ENCODE measurements around the gene NOLC1. TPM values are rescaled to one million over a fixed set of nuclear protein-coding genes. Genes with fewer than 3 reads are reported as not detected.

The NOLC1 gene
- total and polyA plus RNA-seq, 2 donors (not counting 1 experiment from before 2014, with no cell fraction given), result 16.5 to 64.7 TPM

- no peaks in the 10 kb centered on the region for H4K20me1 ChIP-seq (ENCODE audit: control insufficient read depth, extremely low read depth, insufficient read depth, low read length)
- peaks cover 25% of the 10 kb centered on the region for H3K79me2 ChIP-seq (ENCODE audit: control insufficient read depth, insufficient read depth, low read length)
- peak overlapping the region; percentile 1 for H3K9ac ChIP-seq (ENCODE audit: insufficient read depth, low read length)
- H2AFZ ChIP-seq (ENCODE audit: low read length), result peak overlapping the region; percentile 49
- H3K36me3 ChIP-seq (ENCODE audit: control insufficient read depth, insufficient read depth, low read length), result no peaks in the 10 kb centered on the region
- H3K27me3 ChIP-seq (ENCODE audit: control insufficient read depth, insufficient read depth, low read length), result no peaks in the 10 kb centered on the region
- H3K9me3 ChIP-seq (ENCODE audit: control insufficient read depth, insufficient read depth, low read depth, low read length), result no peaks in the 10 kb centered on the region
- TF ChIP-seq EZH2 (IDR thresholded peaks at IDR 0.05; ENCODE audit: low read length, missing control alignments), result no peak
- TF ChIP-seq, protein P1, sequence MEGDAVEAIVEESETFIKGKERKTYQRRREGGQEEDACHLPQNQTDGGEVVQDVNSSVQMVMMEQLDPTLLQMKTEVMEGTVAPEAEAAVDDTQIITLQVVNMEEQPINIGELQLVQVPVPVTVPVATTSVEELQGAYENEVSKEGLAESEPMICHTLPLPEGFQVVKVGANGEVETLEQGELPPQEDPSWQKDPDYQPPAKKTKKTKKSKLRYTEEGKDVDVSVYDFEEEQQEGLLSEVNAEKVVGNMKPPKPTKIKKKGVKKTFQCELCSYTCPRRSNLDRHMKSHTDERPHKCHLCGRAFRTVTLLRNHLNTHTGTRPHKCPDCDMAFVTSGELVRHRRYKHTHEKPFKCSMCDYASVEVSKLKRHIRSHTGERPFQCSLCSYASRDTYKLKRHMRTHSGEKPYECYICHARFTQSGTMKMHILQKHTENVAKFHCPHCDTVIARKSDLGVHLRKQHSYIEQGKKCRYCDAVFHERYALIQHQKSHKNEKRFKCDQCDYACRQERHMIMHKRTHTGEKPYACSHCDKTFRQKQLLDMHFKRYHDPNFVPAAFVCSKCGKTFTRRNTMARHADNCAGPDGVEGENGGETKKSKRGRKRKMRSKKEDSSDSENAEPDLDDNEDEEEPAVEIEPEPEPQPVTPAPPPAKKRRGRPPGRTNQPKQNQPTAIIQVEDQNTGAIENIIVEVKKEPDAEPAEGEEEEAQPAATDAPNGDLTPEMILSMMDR (conservative IDR thresholded peaks at IDR 0.05 in 1 of 2, IDR thresholded peaks at IDR 0.05 in 1 of 2; ENCODE audit: low read depth in 1 of 2, low read length in 2 of 2), result peak; percentile 37 to 48
- H3K4me2 ChIP-seq (ENCODE audit: extremely low read depth, insufficient read depth, low read length), result peak overlapping the region; percentile 97
- H3K4me3 ChIP-seq (replicated peaks in 1 of 4; ENCODE audit: control extremely low read depth in 1 of 4, insufficient read depth in 1 of 4, low read depth in 3 of 4, low read length in 4 of 4), result peak overlapping the region; percentile 60 to 91 (median 80)
- DNase-seq (ENCODE audit: low read depth in 2 of 2), result peak; percentile 45 to 58
- peaks cover 19% of the 10 kb centered on the region for H3K4me1 ChIP-seq (ENCODE audit: control insufficient read depth, extremely low read depth, insufficient read depth, low read length)
- peak overlapping the region; percentile 80 for H3K27ac ChIP-seq (ENCODE audit: insufficient read depth, low read length)
Observed at GRCh38 chr10:102121739-102122372, 30.3 kb upstream of the NOLC1 start.

DNA sequence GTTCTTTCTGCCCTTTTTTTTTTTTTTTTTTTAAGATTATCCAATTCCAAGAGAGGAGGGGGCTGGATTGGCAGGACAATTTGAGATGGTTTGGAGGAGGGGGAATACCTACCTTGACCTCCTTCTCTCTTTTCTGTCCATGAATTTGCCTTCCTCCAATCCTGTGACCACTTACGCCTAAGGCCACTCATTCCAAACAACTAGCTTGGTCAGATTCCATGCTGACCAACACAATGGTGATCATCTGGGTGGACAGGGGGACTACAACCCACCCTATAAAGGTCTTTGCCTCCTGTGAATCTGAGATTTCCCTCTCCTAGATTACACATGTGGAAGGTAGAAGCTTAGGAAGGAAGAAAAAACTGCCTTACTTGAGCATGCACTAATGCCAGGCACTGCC lies 29.7 kb upstream of the NOLC1 start:
- Histone ChIP-seq H2AFZ (ENCODE audit: low read length) (no peak overlapping the region), H3K4me3 (replicated peaks in 1 of 4; ENCODE audit: control extremely low read depth in 1 of 4, insufficient read depth in 1 of 4, low read depth in 3 of 4, low read length in 4 of 4) (peak overlapping the region in 1 of 4 experiments; percentile 3), H4K20me1 (ENCODE audit: control insufficient read depth, extremely low read depth, insufficient read depth, low read length) (no peaks in the 10 kb centered on the region), H3K36me3 (ENCODE audit: control insufficient read depth, insufficient read depth, low read length) (no peaks in the 10 kb centered on the region), H3K4me2 (ENCODE audit: extremely low read depth, insufficient read depth, low read length) (peak overlapping the region; percentile 97), H3K9ac (ENCODE audit: insufficient read depth, low read length) (no peak overlapping the region), H3K27me3 (ENCODE audit: control insufficient read depth, insufficient read depth, low read length) (no peaks in the 10 kb centered on the region), H3K9me3 (ENCODE audit: control insufficient read depth, insufficient read depth, low read depth, low read length) (no peaks in the 10 kb centered on the region), H3K79me2 (ENCODE audit: control insufficient read depth, insufficient read depth, low read length) (peaks cover 20% of the 10 kb centered on the region), H3K4me1 (ENCODE audit: control insufficient read depth, extremely low read depth, insufficient read depth, low read length) (peaks cover 13% of the 10 kb centered on the region), H3K27ac (ENCODE audit: insufficient read depth, low read length) (no peak overlapping the region)
- DNase-seq (ENCODE audit: low read depth in 2 of 2), result no peak
- no peak for TF ChIP-seq EZH2 (IDR thresholded peaks at IDR 0.05; ENCODE audit: low read length, missing control alignments)
- TF ChIP-seq, protein P1 (conservative IDR thresholded peaks at IDR 0.05 in 1 of 2, IDR thresholded peaks at IDR 0.05 in 1 of 2; ENCODE audit: low read depth in 1 of 2, low read length in 2 of 2), result no peak

DNA sequence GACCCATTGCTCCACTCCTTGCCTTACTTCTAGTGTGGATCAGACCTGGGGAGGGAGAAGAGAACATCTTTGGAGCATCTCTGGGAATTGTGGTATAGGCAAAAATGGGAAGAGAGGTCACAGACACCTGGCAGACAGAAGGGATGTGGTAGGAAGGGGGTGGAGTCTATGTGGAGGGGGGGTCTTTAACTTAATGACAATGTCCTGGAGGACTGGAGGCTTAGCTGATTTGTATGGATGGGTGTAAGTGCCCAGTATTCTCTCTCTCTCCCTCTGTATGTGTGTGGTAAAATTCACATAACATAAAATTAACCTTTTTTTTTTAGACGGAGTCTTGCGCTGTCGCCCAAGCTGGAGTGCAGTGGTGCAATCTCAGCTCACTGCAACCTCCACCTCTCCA lies 29.0 kb upstream of the NOLC1 start:
- no peaks in the 10 kb centered on the region for H3K36me3 ChIP-seq (ENCODE audit: control insufficient read depth, insufficient read depth, low read length)
- no peak overlapping the region for H2AFZ ChIP-seq (ENCODE audit: low read length)
- no peak overlapping the region for H3K9ac ChIP-seq (ENCODE audit: insufficient read depth, low read length)
- H3K9me3 ChIP-seq (ENCODE audit: control insufficient read depth, insufficient read depth, low read depth, low read length), result no peaks in the 10 kb centered on the region
- no peak overlapping the region for H3K4me2 ChIP-seq (ENCODE audit: extremely low read depth, insufficient read depth, low read length)
- peaks cover 15% of the 10 kb centered on the region for H3K79me2 ChIP-seq (ENCODE audit: control insufficient read depth, insufficient read depth, low read length)
- no peak for DNase-seq (ENCODE audit: low read depth in 2 of 2)
- no peaks in the 10 kb centered on the region for H4K20me1 ChIP-seq (ENCODE audit: control insufficient read depth, extremely low read depth, insufficient read depth, low read length)
- no peak overlapping the region for H3K27ac ChIP-seq (ENCODE audit: insufficient read depth, low read length)
- H3K4me1 ChIP-seq (ENCODE audit: control insufficient read depth, extremely low read depth, insufficient read depth, low read length), result peaks cover 11% of the 10 kb centered on the region
- TF ChIP-seq EZH2 (IDR thresholded peaks at IDR 0.05; ENCODE audit: low read length, missing control alignments), result no peak
- TF ChIP-seq, protein P1 (conservative IDR thresholded peaks at IDR 0.05 in 1 of 2, IDR thresholded peaks at IDR 0.05 in 1 of 2; ENCODE audit: low read depth in 1 of 2, low read length in 2 of 2), result no peak
- H3K4me3 ChIP-seq (replicated peaks in 1 of 4; ENCODE audit: control extremely low read depth in 1 of 4, insufficient read depth in 1 of 4, low read depth in 3 of 4, low read length in 4 of 4), result no peak overlapping the region
- no peaks in the 10 kb centered on the region for H3K27me3 ChIP-seq (ENCODE audit: control insufficient read depth, insufficient read depth, low read length)
